Ascending aorta (tissue), 2 donors: Measurements from ENCODE around the gene LIN37. TPM values are rescaled to one million over a fixed set of nuclear protein-coding genes. Genes with fewer than 3 reads are reported as not detected.
A peak's percentile ranks its signal among the peaks of the same experiment; 100 is the strongest.

Source experiments
- DNase-seq, 2 donors: peaks; one replicate each; pipeline ENCODE4 v3.0.0-alpha.2; 2019; ENCODE audit warnings: low spot score in 2 of 2
- H3K27ac ChIP-seq, 2 donors: fragments of 200-600 bp; sonication (generic); one replicate each; pipeline ENCODE4 v1.5.1; 2016 to 2017; ENCODE audit warnings: mild to moderate bottlenecking in 1 of 2
- H3K27me3 ChIP-seq: fragments of 200-600 bp; sonication (generic); one replicate; pipeline ENCODE4 v1.5.1; 2017
- H3K36me3 ChIP-seq, 2 donors: fragments of 200-600 bp; sonication (generic); one replicate each; pipeline ENCODE4 v1.5.1; 2016
- H3K4me1 ChIP-seq, 2 donors: fragments of 200-600 bp; sonication (generic); one replicate each; pipeline ENCODE4 v1.5.1; 2016 to 2017; ENCODE audit warnings: mild to moderate bottlenecking in 1 of 2
- H3K4me3 ChIP-seq, 2 donors: fragments of 200-600 bp; sonication (generic); one replicate each; pipeline ENCODE4 v1.5.1; 2016 to 2017; ENCODE audit warnings: mild to moderate bottlenecking in 1 of 2
- H3K9me3 ChIP-seq, 2 donors: fragments of 200-600 bp; sonication (generic); one replicate each; pipeline ENCODE4 v1.5.1; 2016
- CTCF ChIP-seq, 3 experiments: fragments of 200-600 bp in 2 of 3; fragments of 450-650 bp in 1 of 3; sonication (generic) in 2 of 3; IDR thresholded peaks; one replicate each; pipeline ENCODE4 v1.5.1; 2016 to 2019; ENCODE audit warnings: antibody characterized with exemption in 3 of 3, mild to moderate bottlenecking in 1 of 3, moderate library complexity in 1 of 3
- intact Hi-C: fragments of 100-400 bp; cut with DNase I; formaldehyde crosslinking; loops from one replicate; pipeline ENCODE4 v1.15.1; 2023
- total RNA-seq: library from RNA; depleted of rRNA; stranded (reverse); fragments of >200 nt; gene quantifications from one replicate; pipeline ENCODE4 v1.1.0, GENCODE V29; 2016

The LIN37 gene
- total RNA-seq, 1 donor from 2014 or later: 29.9 TPM

- DNase-seq: peak; percentile 49 to 94
- peak overlapping the region; percentile 53 to 85 for H3K4me3 ChIP-seq
- H3K9me3 ChIP-seq: no peaks in the 10 kb centered on the region
- TF ChIP-seq CTCF (IDR thresholded peaks at IDR 0.05): no peak
- H3K36me3 ChIP-seq: peaks cover 22 to 24% of the 10 kb centered on the region in 2 donors
- H3K4me1 ChIP-seq: peaks cover 7 to 24% of the 10 kb centered on the region in 2 donors
- H3K27me3 ChIP-seq: no peaks in the 10 kb centered on the region
- peak overlapping the region; percentile 99 for H3K27ac ChIP-seq
- intact Hi-C loops: loop anchor here (2.0 to 5.0 kb wide), 5 partner anchors 15 to 397 kb away; partner anchors contain the start of genes APLP1, COX7A1, ETV2 and RBM42
These were observed 7.4 kb downstream of the LIN37 start for GRCh38 chr19:35755550-35756376.

GRCh38 chr19:35756377-35757230, 8.2 kb downstream of the LIN37 start, which contains the start of gene HSPB6:
TSS of gene HSPB6 (minus strand) at chr19:35757029. CDS start at chr19:35757008, 21 bp downstream.
- Histone ChIP-seq H3K9me3 (no peaks in the 10 kb centered on the region), H3K27me3 (no peaks in the 10 kb centered on the region), H3K27ac (peak within 1 kb of the TSS; percentile 99), H3K4me3 (peak within 1 kb of the TSS; percentile 53 to 85), H3K36me3 (peaks cover 23 to 24% of the 10 kb centered on the region in 2 donors), H3K4me1 (peaks cover 7 to 24% of the 10 kb centered on the region in 2 donors)
- peak in 1 of 2 donors; percentile 89 for DNase-seq
- intact Hi-C loops: loop anchor here (1.0 to 5.0 kb wide), 8 partner anchors 8 to 396 kb away; partner anchors contain the start of genes APLP1, COX7A1, ETV2 and LIN37
- no peak for TF ChIP-seq CTCF (IDR thresholded peaks at IDR 0.05)

GRCh38 chr19:35757231-35757748, 8.9 kb downstream of the LIN37 start:
- DNase-seq: peak; percentile 86 to 97
- no peaks in the 10 kb centered on the region for H3K9me3 ChIP-seq
- H3K36me3 ChIP-seq: peaks cover 23 to 28% of the 10 kb centered on the region in 2 donors
- intact Hi-C loops: loop anchor here (1.0 to 5.0 kb wide), 8 partner anchors 9 to 395 kb away; partner anchors contain the start of genes APLP1, COX7A1, ETV2 and LIN37
- peaks cover 7 to 24% of the 10 kb centered on the region in 2 donors for H3K4me1 ChIP-seq
- H3K27ac ChIP-seq: peak overlapping the region; percentile 99
- H3K4me3 ChIP-seq: peak overlapping the region; percentile 53 to 85
- no peaks in the 10 kb centered on the region for H3K27me3 ChIP-seq
- no peak for TF ChIP-seq CTCF (IDR thresholded peaks at IDR 0.05)

- TF ChIP-seq CTCF (IDR thresholded peaks at IDR 0.05): no peak
- H3K27ac ChIP-seq: peak within 1 kb of the TSS; percentile 99
- peaks cover 7 to 24% of the 10 kb centered on the region in 2 donors for H3K4me1 ChIP-seq
- DNase-seq: peak; percentile 98 to 99
- H3K9me3 ChIP-seq: no peaks in the 10 kb centered on the region
- peaks cover 19 to 27% of the 10 kb centered on the region in 2 donors for H3K36me3 ChIP-seq
- intact Hi-C loops: loop anchor here (1.0 to 5.0 kb wide), 10 partner anchors 10 to 394 kb away; partner anchors contain the start of genes APLP1, ARHGAP33, COX7A1 and ETV2
- H3K4me3 ChIP-seq: peak within 1 kb of the TSS; percentile 53 to 85
- no peaks in the 10 kb centered on the region for H3K27me3 ChIP-seq
These were observed 9.6 kb downstream of the LIN37 start, which contains the start of gene PROSER3 for GRCh38 chr19:35757749-35758608. TSS of gene PROSER3 (plus strand) at chr19:35758176. CDS start at chr19:35758216, 40 bp downstream.
